ENCODE data around the gene GAS7.

GAS7 gene

DNA sequence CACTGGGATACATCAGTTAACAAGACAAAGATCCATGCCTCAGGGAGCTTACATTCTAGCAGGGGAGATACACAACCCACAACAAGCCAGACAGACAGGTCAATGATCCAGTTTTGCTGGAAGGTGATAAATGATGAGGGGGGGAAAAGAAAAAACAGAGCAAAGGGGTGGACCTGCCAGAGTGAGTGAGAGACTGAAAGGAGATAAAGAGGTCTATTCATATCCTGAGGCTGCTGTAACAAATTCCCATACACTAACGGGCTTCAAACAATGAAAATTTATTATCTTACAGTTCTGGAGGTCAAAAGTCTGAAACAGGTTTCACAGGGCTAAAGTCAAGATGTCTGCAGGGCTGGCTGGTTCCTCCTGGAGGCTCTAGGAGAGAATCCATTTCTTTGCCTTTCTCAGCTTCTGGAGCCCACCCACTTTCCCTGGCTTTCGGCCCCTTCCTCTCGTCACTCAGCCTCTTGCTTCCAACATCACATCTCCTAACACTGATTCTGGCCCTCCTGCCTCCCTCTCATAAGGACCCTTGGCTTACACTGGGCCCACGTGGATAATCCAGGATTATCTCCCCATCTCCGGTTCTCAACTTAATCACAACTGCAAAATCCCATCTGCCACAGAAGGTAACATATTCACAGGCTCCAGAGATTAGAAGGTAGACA is 81.5 kb downstream of the GAS7 start:
- DNase-seq (ENCODE audit: low read depth): no peak
- TF ChIP-seq, protein P1, sequence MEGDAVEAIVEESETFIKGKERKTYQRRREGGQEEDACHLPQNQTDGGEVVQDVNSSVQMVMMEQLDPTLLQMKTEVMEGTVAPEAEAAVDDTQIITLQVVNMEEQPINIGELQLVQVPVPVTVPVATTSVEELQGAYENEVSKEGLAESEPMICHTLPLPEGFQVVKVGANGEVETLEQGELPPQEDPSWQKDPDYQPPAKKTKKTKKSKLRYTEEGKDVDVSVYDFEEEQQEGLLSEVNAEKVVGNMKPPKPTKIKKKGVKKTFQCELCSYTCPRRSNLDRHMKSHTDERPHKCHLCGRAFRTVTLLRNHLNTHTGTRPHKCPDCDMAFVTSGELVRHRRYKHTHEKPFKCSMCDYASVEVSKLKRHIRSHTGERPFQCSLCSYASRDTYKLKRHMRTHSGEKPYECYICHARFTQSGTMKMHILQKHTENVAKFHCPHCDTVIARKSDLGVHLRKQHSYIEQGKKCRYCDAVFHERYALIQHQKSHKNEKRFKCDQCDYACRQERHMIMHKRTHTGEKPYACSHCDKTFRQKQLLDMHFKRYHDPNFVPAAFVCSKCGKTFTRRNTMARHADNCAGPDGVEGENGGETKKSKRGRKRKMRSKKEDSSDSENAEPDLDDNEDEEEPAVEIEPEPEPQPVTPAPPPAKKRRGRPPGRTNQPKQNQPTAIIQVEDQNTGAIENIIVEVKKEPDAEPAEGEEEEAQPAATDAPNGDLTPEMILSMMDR (conservative IDR thresholded peaks at IDR 0.05; ENCODE audit: low read depth, low read length): no peak
- no peak overlapping the region for H3K4me3 ChIP-seq (ENCODE audit: low read depth, low read length)

DNA sequence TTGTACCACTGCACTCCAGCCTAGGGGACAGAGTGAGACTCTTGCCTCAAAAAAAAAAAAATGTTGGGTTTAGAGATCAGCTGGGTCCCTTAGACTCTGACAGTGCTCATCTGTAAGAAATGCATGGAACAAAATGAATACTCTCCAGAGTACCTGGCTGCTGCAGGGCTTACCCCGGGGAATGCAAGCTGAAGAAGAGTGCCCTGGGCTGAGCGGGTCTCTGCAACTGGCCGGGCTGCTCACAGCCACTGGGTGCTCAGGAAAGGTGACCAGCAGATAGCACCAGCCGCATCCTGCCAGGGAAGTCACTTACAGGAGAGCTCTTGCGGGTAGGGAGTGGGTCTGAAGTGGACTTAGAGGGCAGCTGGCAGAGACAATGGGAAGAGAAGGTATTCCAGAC is 82.1 kb downstream of the GAS7 start:
- no peak overlapping the region for H3K4me3 ChIP-seq (ENCODE audit: low read depth, low read length)
- DNase-seq (ENCODE audit: low read depth): no peak
- TF ChIP-seq, protein P1 (conservative IDR thresholded peaks at IDR 0.05; ENCODE audit: low read depth, low read length): no peak

DNA sequence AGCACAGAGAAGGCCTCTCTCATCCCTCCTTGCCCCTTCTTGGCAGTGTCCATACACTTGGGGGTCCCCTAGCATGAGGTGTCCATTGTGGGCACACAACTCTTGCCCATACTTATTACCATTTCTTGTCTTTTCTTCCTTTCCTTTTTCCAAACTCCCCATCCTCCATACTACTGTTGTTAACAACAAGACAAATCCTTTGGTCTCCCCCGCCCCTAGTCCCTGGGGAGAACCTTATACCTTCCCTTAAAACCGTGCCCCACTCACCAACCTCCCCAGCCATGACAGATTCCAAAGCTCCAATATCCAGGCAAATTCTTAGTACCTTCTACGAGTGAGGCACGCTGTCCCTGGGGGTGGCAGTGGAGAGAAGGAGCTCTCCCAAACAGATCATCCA is 82.9 kb downstream of the GAS7 start:
- H3K4me3 ChIP-seq (ENCODE audit: low read depth, low read length): no peak overlapping the region
- DNase-seq (ENCODE audit: low read depth): no peak
- TF ChIP-seq, protein P1 (conservative IDR thresholded peaks at IDR 0.05; ENCODE audit: low read depth, low read length): no peak

DNA sequence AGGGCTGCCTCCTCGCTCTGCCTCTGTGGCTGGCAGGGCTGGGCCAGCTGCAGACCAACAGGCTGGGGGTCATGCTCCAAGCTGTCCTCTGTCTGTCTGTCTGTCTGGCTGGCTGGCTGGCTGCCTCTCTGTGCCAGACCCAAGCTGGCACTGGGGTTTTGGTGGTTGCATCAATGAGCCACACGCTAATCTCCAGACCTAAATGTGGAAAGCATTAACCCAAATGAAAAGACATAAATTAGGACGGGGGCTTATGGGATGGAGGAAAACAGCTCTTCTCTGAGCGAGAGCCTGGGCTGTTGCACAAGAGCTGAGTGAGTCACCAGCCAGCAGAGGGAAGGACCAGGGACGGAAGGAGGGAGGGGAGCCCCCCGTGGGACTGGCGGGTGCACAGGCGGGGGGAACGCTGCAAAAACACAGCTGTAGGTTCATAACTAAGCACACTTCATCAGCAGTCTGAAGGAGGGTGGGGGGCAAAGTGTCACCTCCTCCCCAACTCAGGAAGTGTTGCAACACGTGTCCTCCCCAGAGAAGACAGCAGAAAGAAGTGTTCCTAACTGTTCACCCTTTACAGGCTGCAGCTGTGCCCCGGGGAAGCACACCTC is 83.4 kb downstream of the GAS7 start:
- TF ChIP-seq, protein P1 (conservative IDR thresholded peaks at IDR 0.05; ENCODE audit: low read depth, low read length): no peak
- peak overlapping the region; percentile 37 for H3K4me3 ChIP-seq (ENCODE audit: low read depth, low read length)
- peak; percentile 98 for DNase-seq (ENCODE audit: low read depth)

DNA sequence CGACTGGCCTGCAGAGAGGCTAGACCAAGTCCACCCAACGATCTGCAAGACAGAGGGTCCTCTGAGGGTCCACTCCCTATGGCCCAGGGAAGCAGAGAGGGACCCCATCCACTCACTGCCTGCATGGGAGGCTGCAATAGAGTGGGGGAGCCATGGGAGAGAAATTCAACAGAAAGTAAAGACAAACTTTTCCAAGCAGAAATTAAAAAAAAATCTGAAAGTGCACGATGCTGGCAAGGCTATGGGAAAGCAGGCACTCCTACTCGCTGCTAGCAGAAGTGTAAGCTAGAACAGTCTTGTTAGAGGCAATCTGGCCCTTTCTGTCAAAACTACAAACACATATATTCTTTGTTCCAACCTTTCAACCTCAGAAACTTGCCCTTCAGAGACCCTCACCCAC is 85.4 kb downstream of the GAS7 start:
- TF ChIP-seq, protein P1 (conservative IDR thresholded peaks at IDR 0.05; ENCODE audit: low read depth, low read length): no peak
- DNase-seq (ENCODE audit: low read depth): no peak
- no peak overlapping the region for H3K4me3 ChIP-seq (ENCODE audit: low read depth, low read length)

DNA sequence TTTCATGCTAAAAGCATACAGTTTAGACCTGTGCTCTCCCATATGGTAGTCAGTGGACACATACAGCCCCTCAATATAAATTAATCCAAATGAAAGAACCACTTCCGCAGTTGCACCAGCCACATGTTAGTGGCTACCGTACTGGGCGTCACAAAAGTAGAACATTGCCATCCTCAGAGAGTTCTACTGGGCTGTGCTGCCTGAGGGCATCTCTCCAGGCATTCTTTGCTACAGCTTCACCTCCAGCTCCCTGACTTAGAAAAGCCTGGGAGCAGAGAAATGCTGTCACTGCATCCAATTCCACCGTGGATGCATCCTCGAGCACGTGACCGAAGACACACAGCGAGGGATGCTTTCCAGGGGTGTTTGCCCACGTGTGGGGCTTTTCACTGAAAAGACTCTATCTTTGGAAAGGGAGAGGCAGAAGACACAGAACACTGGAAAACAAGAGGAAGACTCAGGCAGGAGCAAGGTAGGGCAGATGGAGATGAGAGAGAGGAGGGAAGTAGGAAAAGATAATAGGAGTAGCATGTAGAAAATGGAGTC is 86.4 kb downstream of the GAS7 start:
- H3K4me3 ChIP-seq (ENCODE audit: low read depth, low read length): no peak overlapping the region
- no peak for DNase-seq (ENCODE audit: low read depth)
- TF ChIP-seq, protein P1 (conservative IDR thresholded peaks at IDR 0.05; ENCODE audit: low read depth, low read length): no peak

DNA sequence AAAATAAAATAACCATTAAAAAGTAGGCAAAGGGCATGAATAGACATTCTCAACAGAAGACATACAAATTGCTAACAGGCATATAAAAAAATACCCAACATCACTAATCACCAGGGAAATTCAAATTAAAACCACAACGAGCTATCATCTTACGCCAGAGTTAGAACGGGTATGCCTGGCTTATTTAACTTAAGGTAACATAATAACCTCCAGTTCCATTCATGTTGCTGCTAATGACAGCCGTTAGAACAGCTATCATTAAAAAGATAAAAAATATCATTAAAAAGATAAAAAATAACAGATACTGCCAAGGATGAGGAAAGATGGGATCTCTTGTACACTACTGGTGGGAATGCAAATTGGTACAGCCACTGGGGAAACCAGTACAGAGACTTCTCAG is 89.3 kb downstream of the GAS7 start:
- no peak overlapping the region for H3K4me3 ChIP-seq (ENCODE audit: low read depth, low read length)
- TF ChIP-seq, protein P1 (conservative IDR thresholded peaks at IDR 0.05; ENCODE audit: low read depth, low read length): no peak
- no peak for DNase-seq (ENCODE audit: low read depth)

Data from choroid plexus epithelial cell (primary cell).